Limb (tissue), 2 donors: ENCODE results near the gene CELF4.
A peak's percentile ranks its signal among the peaks of the same experiment; 100 is the strongest.

ENCODE experiments used
- DNase-seq, 2 donors: peaks; one replicate each; pipeline ENCODE4 v3.0.0-alpha.2; 2016; ENCODE audit errors: extremely low spot score in 2 of 2

CELF4 gene

DNA sequence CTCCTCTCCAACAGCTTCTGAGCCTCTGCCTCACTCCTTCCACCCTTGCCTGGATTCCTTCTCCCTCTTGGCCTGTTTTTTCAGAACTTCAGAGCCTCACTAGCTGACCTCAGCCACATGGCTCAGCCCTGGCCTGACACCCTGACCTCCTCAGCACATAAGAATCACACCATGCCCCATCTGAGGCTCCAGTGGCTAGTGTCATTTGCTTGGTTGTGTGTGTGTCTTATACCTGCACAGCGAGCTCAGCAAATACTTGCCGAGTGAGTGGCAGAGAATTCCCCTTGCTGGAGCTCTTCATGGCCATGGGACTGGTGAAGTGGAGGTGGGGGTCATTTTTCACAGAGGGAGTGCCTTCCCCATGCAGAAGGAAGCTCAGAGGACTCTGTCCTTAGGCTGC is 70.2 kb downstream of the CELF4 start:
- DNase-seq: no peak

DNA sequence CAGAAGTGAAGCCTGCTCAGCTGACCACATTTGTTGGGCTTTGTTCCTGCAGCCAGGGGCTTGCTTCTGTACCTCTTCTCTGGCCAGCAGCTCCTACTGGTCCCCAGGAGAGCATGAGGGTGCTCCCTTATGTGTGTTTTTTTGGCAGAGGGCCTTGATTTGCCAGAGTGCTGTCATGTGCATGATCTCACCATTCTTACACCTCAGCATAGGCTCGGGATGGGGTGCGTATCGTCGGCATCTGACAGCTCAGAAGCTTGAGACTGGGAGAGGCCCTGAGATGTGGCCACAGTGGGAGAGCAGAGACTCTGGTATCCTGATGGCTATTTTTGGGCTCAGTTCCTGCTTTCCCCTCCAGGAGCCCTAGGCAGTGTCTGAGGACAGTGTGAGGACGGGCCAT is 71.2 kb downstream of the CELF4 start:
- no peak for DNase-seq

GRCh38 chr18:37493352-37493935 is 72.2 kb downstream of the CELF4 start:
- DNase-seq: no peak

DNA sequence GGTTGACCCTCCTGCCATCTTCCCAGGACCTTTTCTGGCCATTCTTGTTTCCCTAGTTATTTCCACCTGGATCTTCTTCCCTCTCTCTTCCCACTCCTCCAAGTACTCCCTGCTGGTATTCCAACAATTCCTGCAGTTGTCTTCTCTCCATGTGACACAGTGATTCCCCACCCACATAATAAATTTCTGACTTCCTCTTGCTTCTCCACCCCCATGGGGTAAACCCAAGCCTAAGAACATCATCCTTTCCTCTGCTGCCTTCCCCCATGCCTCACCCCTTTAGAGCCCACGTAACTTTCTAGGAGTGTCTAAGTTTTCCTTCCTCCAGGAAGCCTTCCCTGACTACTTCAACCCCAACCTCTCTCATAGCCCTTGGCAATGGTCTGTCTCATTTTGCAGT is 72.6 kb downstream of the CELF4 start:
- DNase-seq: no peak

DNA sequence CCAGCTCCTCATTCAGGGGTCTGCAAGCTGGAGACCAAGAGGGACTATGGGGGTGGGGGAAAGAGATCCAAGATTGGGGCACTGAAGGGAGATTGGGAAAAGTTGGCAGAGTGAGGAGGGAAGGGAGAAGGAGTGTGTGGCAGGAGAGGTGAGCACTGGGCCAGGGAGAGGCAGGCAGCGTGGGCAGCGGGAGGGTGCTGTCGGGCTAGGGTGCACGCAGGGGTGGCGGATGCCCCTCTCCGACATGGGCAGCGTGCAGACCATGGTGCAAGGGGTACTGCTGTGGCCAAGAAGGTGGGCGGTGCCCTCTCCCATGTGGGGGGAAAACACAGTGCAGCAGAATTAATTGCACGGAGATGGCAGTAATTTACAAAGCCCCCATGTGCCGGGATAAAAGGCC is 74.1 kb downstream of the CELF4 start:
- no peak for DNase-seq

DNA sequence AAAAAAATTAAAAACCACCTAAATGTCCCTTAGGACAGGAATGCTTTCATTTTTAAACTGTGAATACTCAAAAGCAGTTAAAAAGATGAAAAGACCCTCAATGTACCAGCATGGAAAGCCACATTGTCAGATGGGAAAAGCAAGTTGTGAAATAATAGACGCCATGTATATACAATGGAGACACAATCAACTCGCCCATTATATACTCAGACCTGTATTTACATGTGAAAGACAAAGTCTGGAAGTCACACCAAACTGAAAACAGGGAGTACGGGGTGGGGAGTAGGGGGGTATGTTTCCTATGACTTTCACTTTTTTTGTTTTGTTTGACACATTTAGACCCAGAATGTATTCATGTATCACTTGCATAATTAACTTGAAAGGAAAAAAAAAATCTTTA is 75.6 kb downstream of the CELF4 start:
- no peak for DNase-seq

GRCh38 chr18:37489011-37489410 is 76.6 kb downstream of the CELF4 start:
- DNase-seq: no peak

DNA sequence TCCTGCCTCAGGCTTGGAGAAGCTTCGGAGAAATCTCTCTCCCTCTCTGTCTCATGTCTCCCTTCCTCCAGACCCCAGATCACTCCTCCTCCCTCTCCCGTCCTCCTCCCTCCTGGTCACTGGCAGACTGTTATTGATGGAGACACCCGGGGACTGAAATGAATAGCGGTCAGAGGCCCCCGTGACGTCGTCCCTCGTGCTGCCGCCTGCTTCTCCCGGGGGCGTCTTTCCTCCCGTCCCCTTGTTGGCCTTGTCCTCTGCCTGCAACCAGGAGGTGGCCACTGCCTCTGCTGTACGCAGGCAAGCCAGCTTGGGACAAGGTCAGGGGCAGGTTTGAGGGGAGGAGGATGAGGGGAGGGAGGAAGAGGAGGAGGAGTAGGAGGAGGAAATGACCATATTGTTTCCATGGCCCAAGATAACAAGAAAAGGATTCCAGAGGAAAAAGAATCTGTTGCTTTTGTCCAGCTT is 78.2 kb downstream of the CELF4 start:
- DNase-seq: peak in 1 of 2 donors; percentile 51

DNA sequence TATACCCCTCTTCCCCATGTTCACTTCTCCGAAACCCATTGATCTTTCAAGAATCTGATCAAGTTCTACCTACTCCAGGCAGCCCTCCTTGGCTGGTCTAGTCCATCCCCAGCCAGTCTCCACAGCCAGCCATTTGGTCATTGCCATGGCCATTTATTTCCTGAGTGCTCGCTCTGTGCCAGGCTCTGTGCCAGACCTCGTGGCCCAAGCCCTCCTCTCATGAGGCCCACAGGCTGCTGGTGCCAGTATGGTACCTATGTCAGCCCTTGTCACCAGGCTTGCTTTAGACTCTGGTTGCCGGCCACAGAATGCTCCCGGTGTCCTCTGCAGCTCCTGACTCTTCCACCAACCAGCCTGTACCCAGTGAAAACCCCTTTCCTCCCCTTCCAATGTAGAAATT is 78.8 kb downstream of the CELF4 start:
- no peak for DNase-seq

GRCh38 chr18:37484983-37485834 is 80.4 kb downstream of the CELF4 start:
- DNase-seq: peak in 1 of 2 donors; percentile 49

- DNase-seq: no peak
Observed at GRCh38 chr18:37483984-37484819, 81.4 kb downstream of the CELF4 start.

- peak; percentile 30 to 57 for DNase-seq
Observed at GRCh38 chr18:37483221-37483971, 82.2 kb downstream of the CELF4 start.

DNA sequence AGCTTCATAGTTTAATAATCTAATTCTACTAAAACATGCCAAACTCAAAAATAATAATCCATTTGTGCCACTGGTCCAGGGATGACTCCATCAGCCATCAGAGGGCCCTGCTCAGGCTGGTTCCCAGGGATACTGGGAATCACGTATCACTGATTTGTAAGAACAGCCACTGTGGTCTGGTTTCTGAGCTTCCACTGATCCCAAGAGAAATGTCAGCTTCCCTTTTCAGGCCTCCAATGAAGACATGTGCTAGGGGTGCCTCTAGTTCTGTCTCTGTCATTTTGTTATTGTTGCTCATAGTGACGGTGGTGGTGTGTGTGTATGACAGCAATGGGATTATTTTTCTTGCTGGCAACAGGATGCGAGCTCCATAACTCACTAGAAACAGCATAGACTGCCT is 83.2 kb downstream of the CELF4 start:
- DNase-seq: no peak

DNA sequence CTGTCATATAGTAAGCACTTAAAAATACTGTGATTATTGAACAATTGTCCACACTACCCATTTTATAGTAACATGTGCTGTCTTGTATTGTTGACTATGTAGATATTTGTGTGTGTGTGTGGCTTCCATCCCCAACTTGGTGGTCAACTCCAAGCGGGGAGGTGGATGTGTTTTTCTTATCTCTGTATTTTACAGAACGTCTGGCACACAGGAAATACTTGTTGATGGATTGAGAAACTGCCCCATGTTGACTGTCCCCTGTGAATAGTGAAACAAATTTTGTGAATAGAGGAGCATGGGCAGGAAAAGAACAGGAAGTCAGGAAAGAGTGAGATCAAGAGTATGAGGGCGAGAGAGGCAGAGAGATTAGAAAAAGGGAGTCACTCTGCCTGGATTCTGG is 83.6 kb downstream of the CELF4 start:
- no peak for DNase-seq

DNA sequence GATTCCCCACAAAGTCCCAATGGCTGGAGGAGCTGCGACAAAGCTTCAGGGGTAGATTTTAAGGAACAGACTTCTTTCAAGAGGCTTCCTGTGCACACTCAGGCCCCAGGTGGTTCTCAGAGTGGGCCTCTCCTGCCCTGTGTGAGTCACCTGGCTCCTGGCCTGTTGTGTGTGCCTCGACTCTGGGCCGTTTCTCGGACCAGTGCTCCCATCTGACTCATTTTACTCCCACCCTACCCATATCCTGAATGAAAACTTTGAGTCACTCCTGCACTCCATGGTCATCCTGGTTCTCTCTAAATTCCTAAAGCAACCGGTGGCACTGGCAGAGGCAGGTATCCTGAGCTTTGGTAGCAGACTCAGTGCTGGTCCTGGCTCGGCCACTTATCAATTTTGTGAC is 84.1 kb downstream of the CELF4 start:
- no peak for DNase-seq

GRCh38 chr18:37481072-37481471 is 84.5 kb downstream of the CELF4 start:
- no peak for DNase-seq

DNA sequence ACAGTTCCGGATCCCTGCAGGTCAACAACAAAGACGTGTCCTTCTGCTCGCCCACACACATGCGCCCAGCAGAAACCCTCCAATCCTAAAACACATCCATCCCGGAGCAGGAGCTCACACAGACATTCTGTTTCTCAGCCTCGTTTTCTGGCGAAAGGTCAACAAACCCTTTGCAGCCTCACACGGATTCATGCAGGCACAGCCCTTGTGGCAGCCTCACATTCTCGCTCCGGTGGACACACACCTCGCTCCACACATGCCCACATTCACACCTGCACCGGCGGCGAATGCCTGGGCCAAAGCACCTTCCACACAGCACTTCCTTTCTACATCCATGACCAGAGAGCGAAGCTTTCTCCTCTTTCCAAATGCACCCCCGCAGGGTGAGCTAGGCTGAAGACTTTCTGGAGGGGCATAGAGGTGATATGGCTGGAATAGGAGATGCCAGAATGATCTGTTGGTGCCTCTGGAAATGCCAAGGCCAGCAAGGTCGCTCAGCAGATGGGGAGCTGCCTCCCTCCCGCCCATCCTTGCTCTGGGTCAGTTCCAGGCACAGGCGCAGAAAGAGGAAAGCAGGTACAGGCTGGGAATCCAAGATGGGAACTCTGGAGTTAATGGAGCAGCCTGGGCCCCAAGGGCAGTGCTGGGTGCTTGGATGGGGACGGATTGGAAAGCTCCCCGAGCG is 88.8 kb downstream of the CELF4 start:
- DNase-seq: no peak

DNA sequence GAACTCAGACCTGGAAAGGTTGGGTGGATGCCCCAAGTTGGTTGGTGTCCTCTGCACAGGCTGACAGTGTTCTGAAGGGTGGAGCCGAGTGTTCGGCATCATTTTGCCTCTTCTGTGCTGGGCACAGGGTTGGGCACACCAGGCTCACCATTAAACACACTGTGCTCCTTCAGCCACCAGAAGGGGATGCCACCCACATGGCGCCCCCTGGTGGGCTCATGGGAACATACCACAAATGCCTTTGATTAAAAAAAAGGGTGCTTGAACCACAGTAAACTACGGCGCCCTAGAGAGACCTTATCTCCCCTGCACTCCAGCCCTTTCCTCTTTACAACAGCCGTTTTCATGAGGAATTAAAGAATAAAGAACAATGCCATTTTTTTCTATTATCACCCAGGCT is 89.4 kb downstream of the CELF4 start:
- no peak for DNase-seq

DNA sequence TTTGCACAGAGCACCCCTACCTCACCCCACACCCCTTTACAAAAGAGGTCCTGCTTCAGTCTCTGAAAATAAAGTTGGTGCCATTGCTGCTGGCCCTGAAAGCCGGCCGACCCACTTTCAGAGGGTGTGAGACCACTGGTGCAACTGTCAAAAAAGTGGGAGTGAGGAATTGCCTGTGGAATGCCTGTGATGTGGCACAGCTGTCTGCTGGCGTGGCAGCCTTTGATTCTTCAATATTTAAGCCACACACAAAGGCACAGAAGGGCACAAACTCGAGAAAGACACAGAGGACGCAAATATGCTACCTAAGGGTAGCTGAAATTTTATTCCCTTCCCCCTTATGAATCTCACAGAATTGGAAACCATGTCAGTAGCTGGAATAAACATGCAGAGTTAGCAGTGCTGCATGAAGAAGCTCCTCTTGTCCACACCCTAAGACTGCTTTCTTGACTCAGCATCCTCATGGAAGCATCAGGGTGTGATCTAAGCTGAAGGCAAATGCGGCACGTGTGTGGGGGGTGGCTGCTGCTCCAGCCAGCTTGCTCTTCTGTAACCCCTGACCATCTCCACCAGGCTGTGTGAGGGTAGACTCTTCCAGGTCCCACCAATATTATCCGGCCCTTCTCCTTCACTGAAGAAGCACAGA is 92.3 kb downstream of the CELF4 start:
- DNase-seq: no peak

GRCh38 chr18:37471637-37472036 is 94.0 kb downstream of the CELF4 start:
- no peak for DNase-seq
